Left renal pelvis (tissue), 4 donors: ENCODE data around the gene KHDRBS2. TPM values are rescaled to one million over a fixed set of nuclear protein-coding genes. Genes with fewer than 3 reads are reported as not detected.

Experiments used
- DNase-seq, 4 donors: peaks; one replicate each; pipeline ENCODE4 v3.0.0-alpha.2; 2013; ENCODE audit warnings: low read depth in 4 of 4, low spot score in 3 of 4
- polyA plus RNA-seq, 4 donors: library from polyadenylated mRNA; unstranded; fragments of 120-200 nt; gene quantifications; one replicate each; pipeline ENCODE4 v1.2.1, GENCODE V29; 2013; ENCODE audit not compliant: insufficient read length in 4 of 4

KHDRBS2 gene
- 1 to 10 TPM in 3 of 4 donors, under 1 TPM in 1; 0.48 to 2.3 (median 2.1) TPM for polyA plus RNA-seq

DNA sequence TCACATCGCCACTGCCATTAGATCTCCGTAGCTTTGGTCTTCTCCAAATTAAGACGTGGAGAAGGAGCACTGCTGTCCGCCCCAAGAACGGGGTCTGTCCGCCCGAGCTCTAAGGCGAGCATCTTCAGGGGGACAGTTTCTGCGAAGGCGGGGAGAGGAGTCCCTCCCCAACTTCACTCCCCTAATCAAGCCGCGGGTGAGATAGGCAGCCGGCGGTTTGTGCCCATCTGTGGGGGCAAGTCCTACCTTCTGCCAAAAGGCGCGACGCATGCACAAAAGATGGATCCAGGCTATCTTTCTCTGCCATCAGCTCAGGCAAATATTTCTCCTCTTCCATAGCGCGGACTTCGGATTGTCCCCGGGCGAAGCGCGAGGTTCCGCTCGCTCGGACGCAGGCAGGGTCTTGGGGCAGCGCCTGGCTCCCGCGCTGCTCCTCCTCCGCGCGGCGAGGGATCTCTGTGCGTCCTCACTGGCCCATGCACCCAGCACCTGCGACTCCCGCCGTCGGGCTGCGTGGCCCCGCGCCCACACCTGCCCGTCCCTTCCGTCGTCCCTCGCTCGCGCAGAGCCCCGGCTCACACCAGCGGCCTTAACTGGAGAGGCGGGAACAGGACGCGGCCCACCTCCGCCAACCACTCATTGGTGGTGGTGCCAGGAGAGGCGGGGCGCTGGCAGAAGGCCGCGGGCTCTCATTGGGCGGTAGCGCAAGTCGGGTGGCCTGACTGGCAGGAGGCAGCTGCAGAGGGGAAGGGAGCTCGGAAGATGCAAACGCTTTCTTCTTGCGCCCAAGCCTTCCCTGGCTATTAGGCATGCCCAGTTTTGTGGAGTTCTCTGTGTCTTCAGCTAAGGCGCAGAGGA is at the start of gene KHDRBS2:
Gene KHDRBS2 (minus strand): TSS at position 614 of the 858 bp plus-strand sequence.
- peak; percentile 46 to 68 (median 51) for DNase-seq

DNA sequence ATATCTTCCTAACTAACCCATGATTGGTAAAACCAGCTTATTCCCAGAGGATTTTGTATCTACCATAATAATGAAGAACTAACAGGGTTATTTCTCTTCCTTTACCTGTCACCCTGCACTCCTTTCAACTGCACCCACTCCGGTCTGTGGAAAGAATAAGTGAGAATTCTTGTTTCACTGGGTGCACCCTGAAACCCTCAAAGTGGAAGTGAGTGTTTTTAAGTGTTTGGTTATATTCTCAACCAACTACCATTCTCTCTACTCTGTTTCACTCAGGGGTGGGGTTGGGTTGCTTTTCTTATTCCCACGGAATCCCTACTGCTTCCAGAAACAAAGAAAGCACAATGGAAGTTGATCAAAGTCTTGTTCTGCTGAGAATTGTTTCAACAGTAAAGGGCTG is 42.6 kb upstream of the KHDRBS2 start:
- no peak for DNase-seq

GRCh38 chr6:62324834-62325233 is 38.8 kb upstream of the KHDRBS2 start:
- no peak for DNase-seq

GRCh38 chr6:62323818-62324431 is 37.9 kb upstream of the KHDRBS2 start:
- no peak for DNase-seq

- no peak for DNase-seq
Measured at GRCh38 chr6:62298745-62299392, 12.8 kb upstream of the KHDRBS2 start.

GRCh38 chr6:62296541-62296940 is 10.5 kb upstream of the KHDRBS2 start:
- no peak for DNase-seq

- no peak for DNase-seq
Measured at GRCh38 chr6:62288974-62289373, 2.9 kb upstream of the KHDRBS2 start.

GRCh38 chr6:62288562-62288961 is 2.5 kb upstream of the KHDRBS2 start:
- DNase-seq, result no peak

GRCh38 chr6:62286470-62286843 is 432 bp upstream of the KHDRBS2 start:
- no peak for DNase-seq

DNA sequence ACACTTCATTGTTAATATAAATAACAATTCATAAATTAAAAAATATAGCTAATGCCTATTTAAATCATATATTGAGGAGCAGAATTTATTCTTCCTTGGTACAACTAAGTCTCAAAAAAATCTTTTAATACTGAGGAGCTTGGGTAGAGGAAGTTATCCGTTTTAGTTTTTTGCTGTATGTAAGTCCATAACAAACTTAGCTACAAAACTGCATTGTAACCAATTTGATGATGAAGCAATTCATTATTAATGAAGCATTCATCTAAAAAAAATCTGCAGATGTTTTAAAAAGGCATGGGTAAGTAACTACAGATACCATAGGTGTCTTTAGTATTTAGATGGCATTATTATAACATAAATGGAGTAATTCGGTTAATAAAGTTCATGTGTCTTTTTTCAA is 1.3 kb downstream of the KHDRBS2 start:
- no peak for DNase-seq

DNA sequence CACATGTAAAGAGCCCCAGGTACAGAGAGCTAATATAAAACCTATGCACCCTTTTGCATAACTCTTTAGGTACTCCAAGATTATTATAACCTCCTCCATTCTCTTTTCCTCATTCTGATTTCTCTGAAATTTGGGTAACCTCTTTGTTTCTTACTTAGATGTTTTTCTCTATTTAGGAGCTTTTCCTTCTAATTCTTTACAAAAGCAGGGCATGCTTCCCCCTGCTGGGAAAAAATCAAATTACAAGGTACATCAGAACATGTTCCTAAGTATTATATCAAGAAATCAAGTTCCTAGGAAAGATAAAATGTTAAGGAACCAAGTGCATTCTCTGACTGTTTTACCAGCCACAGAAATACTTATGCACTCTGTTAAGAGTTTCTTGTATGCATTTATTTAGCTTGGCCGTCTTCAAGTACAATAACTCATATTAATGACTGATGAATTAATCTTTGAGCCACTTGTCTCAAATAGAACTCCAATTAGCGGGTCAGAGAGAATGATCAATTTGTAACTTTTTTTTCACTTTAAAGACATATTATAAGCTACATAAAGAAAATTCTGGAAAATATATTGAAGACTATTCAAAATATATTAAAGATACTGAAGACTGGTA is 2.1 kb downstream of the KHDRBS2 start:
- DNase-seq, result peak in 1 of 4 donors; percentile 14

- no peak for DNase-seq
Measured at GRCh38 chr6:62283365-62283764, 2.7 kb downstream of the KHDRBS2 start.

DNA sequence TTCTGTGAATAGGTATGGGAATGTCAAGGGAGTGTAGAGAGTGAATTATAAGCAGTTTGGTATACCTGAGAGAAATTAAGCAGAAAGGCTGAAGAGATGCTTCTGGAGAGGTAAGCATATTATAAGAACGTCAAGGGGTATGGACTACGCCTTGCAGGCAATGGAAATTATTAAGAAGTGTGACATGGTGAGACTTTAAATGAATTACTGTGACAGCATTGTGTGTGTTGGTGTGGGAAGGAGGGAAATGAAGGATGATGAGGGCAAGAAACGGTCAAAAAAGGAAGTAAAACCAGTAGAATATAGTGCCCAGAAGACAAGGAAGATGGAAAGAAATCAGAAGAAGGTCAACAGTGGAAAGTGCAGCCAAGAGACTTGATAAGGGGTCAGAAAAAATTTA is 5.9 kb downstream of the KHDRBS2 start:
- no peak for DNase-seq

GRCh38 chr6:62272114-62272513 is 13.9 kb downstream of the KHDRBS2 start:
- no peak for DNase-seq

DNA sequence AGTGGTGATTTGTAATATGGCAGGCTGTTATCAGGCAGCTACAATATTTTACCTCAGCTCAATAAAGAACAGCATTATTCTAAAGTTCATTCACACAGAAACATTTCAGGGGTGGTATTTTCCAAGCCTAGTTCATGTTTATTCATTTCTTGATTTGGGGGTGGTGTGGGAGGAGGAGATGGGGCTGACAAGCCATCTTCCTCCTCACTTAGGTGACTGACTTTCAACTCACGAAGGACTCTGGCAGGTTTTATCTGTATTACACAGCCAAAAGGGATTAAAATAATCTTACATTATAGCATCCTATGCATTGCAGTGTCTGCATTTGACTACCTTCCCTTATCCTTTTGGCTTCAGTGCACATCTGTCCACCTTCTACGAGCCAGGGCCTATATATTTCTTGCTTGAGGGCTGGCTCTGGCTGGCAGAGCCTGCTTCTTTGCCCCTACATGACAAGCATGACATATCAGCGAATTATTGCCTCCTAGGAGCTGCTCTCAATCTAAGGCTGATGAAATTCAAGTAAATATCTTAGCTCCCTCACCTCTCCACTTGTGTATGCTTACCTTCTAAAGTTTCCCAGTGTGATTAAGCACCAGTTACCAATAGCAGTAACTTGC is 20.0 kb downstream of the KHDRBS2 start:
- DNase-seq, result no peak

GRCh38 chr6:62262283-62262682 is 23.7 kb downstream of the KHDRBS2 start:
- DNase-seq, result no peak

GRCh38 chr6:62246087-62246486 is 39.9 kb downstream of the KHDRBS2 start:
- DNase-seq, result no peak

- no peak for DNase-seq
Measured at GRCh38 chr6:62236784-62237183, 49.2 kb downstream of the KHDRBS2 start.

GRCh38 chr6:62229231-62229630 is 56.8 kb downstream of the KHDRBS2 start:
- DNase-seq, result no peak

- no peak for DNase-seq
Measured at GRCh38 chr6:62217866-62218265, 68.2 kb downstream of the KHDRBS2 start.

DNA sequence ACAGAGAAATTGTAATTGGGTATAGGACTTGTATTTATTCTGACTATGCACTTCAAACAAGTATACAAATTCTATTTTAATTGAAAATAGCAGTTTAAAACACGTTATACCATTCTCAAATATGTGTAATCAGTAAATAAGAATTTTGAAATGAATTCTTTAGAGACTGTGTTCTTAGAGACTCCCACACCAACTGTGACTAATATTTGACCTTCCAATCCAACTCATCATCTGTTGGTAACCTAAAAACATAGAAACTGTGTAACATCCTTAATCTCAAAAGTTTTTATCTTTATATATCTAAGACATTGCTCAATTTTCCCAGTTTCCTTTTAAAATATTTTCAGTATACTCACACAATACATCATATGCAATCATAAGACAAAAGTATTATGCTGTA is 83.9 kb downstream of the KHDRBS2 start:
- no peak for DNase-seq
